Heart right ventricle (tissue), 16 donors: ENCODE measurements around the gene TSPO2. TPM values are rescaled to one million over a fixed set of nuclear protein-coding genes. Genes with fewer than 3 reads are reported as not detected.

Experiments used
- ATAC-seq, 8 donors: fragments of 200-7000 bp; cut with Tn5 transposase; one replicate each; pipeline ENCODE4 v1.9.1; 2020; ENCODE audit warnings: mild to moderate bottlenecking in 8 of 8, moderate library complexity in 8 of 8, moderate number of reproducible peaks in 1 of 8
- DNase-seq, 2 donors: peaks; one replicate each; pipeline ENCODE4 v3.0.0-alpha.2; 2020
- H3K27ac ChIP-seq, 10 donors: fragments of 200-600 bp; sonication (generic) in 2 of 10; one replicate each; pipeline versions ENCODE4 v1.5.0 to v1.8.0; 2020 to 2022; ENCODE audit warnings: mild to moderate bottlenecking in 3 of 10
- H3K27me3 ChIP-seq, 7 donors: fragments of 200-600 bp; one replicate each; pipeline ENCODE4 v1.8.0; 2021 to 2022; ENCODE audit warnings: mild to moderate bottlenecking in 2 of 7
- H3K36me3 ChIP-seq, 9 donors: fragments of 200-600 bp; sonication (generic) in 1 of 9; one replicate each; pipeline versions ENCODE4 v1.5.0 to v1.8.0; 2020 to 2022; ENCODE audit warnings: mild to moderate bottlenecking in 2 of 9
- H3K4me1 ChIP-seq, 9 donors: fragments of 200-600 bp; sonication (generic) in 1 of 9; one replicate each; pipeline versions ENCODE4 v1.5.0 to v1.8.0; 2020 to 2022; ENCODE audit warnings: mild to moderate bottlenecking in 4 of 9
- H3K4me3 ChIP-seq, 10 donors: fragments of 200-600 bp; sonication (generic) in 2 of 10; one replicate each; pipeline versions ENCODE4 v1.5.0 to v1.8.0; 2020 to 2022; ENCODE audit warnings: mild to moderate bottlenecking in 7 of 10, moderate library complexity in 2 of 10
- H3K9me3 ChIP-seq, 11 donors: fragments of 200-600 bp in 10 of 11; sonication (generic) in 2 of 11; one replicate each; pipeline versions ENCODE4 v1.5.0 to v1.8.0; 2013 to 2022; ENCODE audit warnings: mild to moderate bottlenecking in 2 of 11, control low read depth in 1 of 11, moderate library complexity in 1 of 11
- CTCF ChIP-seq, 9 donors: fragments of 200-600 bp; sonication (generic) in 2 of 9; IDR thresholded peaks; one replicate each; pipeline versions ENCODE4 v1.5.0 to v1.8.0; 2021 to 2022; ENCODE audit warnings: antibody characterized with exemption in 9 of 9, mild to moderate bottlenecking in 5 of 9, moderate library complexity in 1 of 9
- WGBS, 2 donors: extraction: QIAGEN DNeasy Blood & Tissue Kit; methylation state at CpG; one replicate each; pipeline ENCODE4 v1.1.7; 2013; ENCODE audit warnings: inconsistent platforms in 1 of 2; 5-methylcytosine and 5-hydroxymethylcytosine counted together
- intact Hi-C, 10 donors: fragments of 100-400 bp; cut with DNase I; formaldehyde crosslinking; loops; one replicate each; pipeline versions ENCODE4 v1.11.1 to v1.14.2; 2022
- polyA plus RNA-seq, 2 donors: library from polyadenylated mRNA; stranded (reverse); fragments of 200-250 nt; gene quantifications; one replicate each; pipeline ENCODE4 v1.2.3, GENCODE V29; 2013
- total RNA-seq, 10 donors: library from RNA; stranded (reverse); fragmentation: NEBNext Ultra II Directional in 3 of 10; extraction: Animal tissue kit (Norgen Biotek cat#: 25700) in 3 of 10; gene quantifications; one replicate each; pipeline versions ENCODE4 v1.2.1 to v1.2.4, GENCODE V29; 2021 to 2023
- donor health status: Arrhythmogenic right ventricular cardiomyopathy.
- donor health status: ischemic (EF 13 %, LVEDD 7.1; RV severe dilation, severe dysfunction).
- donor health status: healthy with polysubstance abuse.
- donor health status: DM: no; HTN: yes; CAD: no.
- donor health status: DM: no; HTN: no; CAD: no.
- donor health status: ischemic (EF 25% LVEDD 6.9; RV normal size, moderate dysfunction).
- donor health status: ischemic (EF 25% LVEDD 5.7; RV mildly dilated, moderate dysfunction).
- donor health status: healthy.
- donor health status: DM: yes; HTN: yes; CAD: no.
- donor health status: Ischemic cardiomyopathy.
- donor health status: ischemic (EF 35%, LVEDD 5.7; RV mildly dilated, moderate dysfunction).
- donor health status: nonischemic (EF 11% LVEDD 7.7; RV severe dilation, severe dysfunction).
- donor health status: DM: yes; HTN: yes; CAD: no.
- donor health status: PGD.
- donor health status: ischemic (EF 29% LVEDD 5.4; RV normal size, mild dysfunction).
- donor health status: nonischemic (EF 23%, LVEDD 6.1; RV moderate dilation, normal function).

Gene TSPO2
- total and polyA plus RNA-seq, 12 donors, result not detected

GRCh38 chr6:41036186-41036585, 6.1 kb upstream of the TSPO2 start:
- Histone ChIP-seq H3K4me1 (no peaks in the 10 kb centered on the region), H3K27me3 (no peaks in the 10 kb centered on the region), H3K36me3 (no peaks in the 10 kb centered on the region), H3K27ac (no peak overlapping the region), H3K4me3 (no peak overlapping the region), H3K9me3 (no peaks in the 10 kb centered on the region)
- WGBS, 2 donors, result 62 to 72% methylated on average over 3 of the region's 3 CpGs
- no peak for ATAC-seq
- intact Hi-C loops, result no loop called here
- TF ChIP-seq CTCF (IDR thresholded peaks at IDR 0.05), result no peak
- no peak for DNase-seq

- intact Hi-C loops, result no loop called here
- no peak for ATAC-seq
- no peak for DNase-seq
- Histone ChIP-seq H3K27ac (no peak overlapping the region), H3K36me3 (no peaks in the 10 kb centered on the region), H3K27me3 (no peaks in the 10 kb centered on the region), H3K4me1 (no peaks in the 10 kb centered on the region), H3K4me3 (no peak overlapping the region), H3K9me3 (no peaks in the 10 kb centered on the region)
- 81 to 92% methylated on average over 2 of the region's 2 CpGs for WGBS, 2 donors
- no peak for TF ChIP-seq CTCF (IDR thresholded peaks at IDR 0.05)
Observed at GRCh38 chr6:41036601-41037000, 5.7 kb upstream of the TSPO2 start.

- no peaks in the 10 kb centered on the region for H3K27me3 ChIP-seq
- H3K36me3 ChIP-seq, result no peaks in the 10 kb centered on the region
- H3K27ac ChIP-seq, result no peak overlapping the region
- DNase-seq, result no peak
- TF ChIP-seq CTCF (IDR thresholded peaks at IDR 0.05), result no peak
- intact Hi-C loops, result no loop called here
- H3K4me3 ChIP-seq, result no peak overlapping the region
- H3K9me3 ChIP-seq, result no peaks in the 10 kb centered on the region
- WGBS, 2 donors, result 79 to 80% methylated on average over 13 of the region's 13 CpGs
- no peak for ATAC-seq
- H3K4me1 ChIP-seq, result no peaks in the 10 kb centered on the region
Observed at GRCh38 chr6:41037107-41037900, 5.0 kb upstream of the TSPO2 start.

- intact Hi-C loops, result no loop called here
- DNase-seq, result no peak
- no peak for TF ChIP-seq CTCF (IDR thresholded peaks at IDR 0.05)
- peak in 1 of 8 donors; percentile 8 for ATAC-seq
- Histone ChIP-seq H3K27me3 (no peaks in the 10 kb centered on the region), H3K4me3 (no peak overlapping the region), H3K27ac (no peak overlapping the region), H3K36me3 (no peaks in the 10 kb centered on the region), H3K4me1 (no peaks in the 10 kb centered on the region), H3K9me3 (no peaks in the 10 kb centered on the region)
- WGBS, 2 donors, result 96% methylated on average over 3 of the region's 3 CpGs
Observed at GRCh38 chr6:41038205-41038604, 4.1 kb upstream of the TSPO2 start.
